GM23338 (cell line): ENCODE results near the gene LYZL2. TPM values are rescaled to one million over a fixed set of nuclear protein-coding genes. Genes with fewer than 3 reads are reported as not detected.
"Not testable (repeated sequence)": the region's sequence is repeated elsewhere in the genome, so short reads cannot be mapped to it uniquely, and the experiment has no call there.

ENCODE experiments used
- ATAC-seq: fragments of 200-7000 bp; cut with Tn5 transposase; 3 replicates; pipeline ENCODE4 v1.9.1; 2020
- DNase-seq: peaks from one replicate; pipeline ENCODE4 v3.0.0-alpha.2; 2015; ENCODE audit warnings: low spot score
- H2AFZ ChIP-seq: fragments of 200-600 bp; sonication (generic); 2 replicates; pipeline ENCODE4 v1.8.0; 2016; ENCODE audit warnings: antibody characterized with exemption, mild to moderate bottlenecking, moderate library complexity
- H3F3A ChIP-seq: fragments of 200-600 bp; sonication (generic); replicated peaks from 2 replicates; pipeline ENCODE4 v1.8.0; 2017; ENCODE audit warnings: antibody characterized with exemption, mixed run types, low read depth
- H3K27ac ChIP-seq: fragments of 200-600 bp; sonication (generic); 2 replicates; pipeline ENCODE4 v1.6.1; 2016; ENCODE audit warnings: low read depth
- H3K27me3 ChIP-seq: fragments of 200-600 bp; sonication (generic); 2 replicates; pipeline ENCODE4 v1.8.0; 2016; ENCODE audit warnings: mild to moderate bottlenecking, mixed run types, moderate library complexity; ENCODE audit not compliant: insufficient read depth
- H3K36me3 ChIP-seq: fragments of 200-600 bp; sonication (generic); 2 replicates; pipeline ENCODE4 v1.8.0; 2016; ENCODE audit warnings: mild to moderate bottlenecking; ENCODE audit not compliant: insufficient read depth
- H3K4me1 ChIP-seq: fragments of 200-600 bp; sonication (generic); 2 replicates; pipeline ENCODE4 v1.8.0; 2016; ENCODE audit warnings: mild to moderate bottlenecking, moderate library complexity; ENCODE audit not compliant: insufficient read depth
- H3K4me2 ChIP-seq: fragments of 200-600 bp; sonication (generic); 2 replicates; pipeline ENCODE4 v1.7.1; 2017; ENCODE audit warnings: mixed run types
- H3K4me3 ChIP-seq: fragments of 200-600 bp; sonication (generic); 2 replicates; pipeline ENCODE4 v1.6.1; 2016; ENCODE audit warnings: mixed run types
- H3K79me2 ChIP-seq: fragments of 200-600 bp; sonication (generic); replicated peaks from 2 replicates; pipeline ENCODE4 v1.8.0; 2017; ENCODE audit warnings: mild to moderate bottlenecking; ENCODE audit not compliant: insufficient read depth
- H3K9me2 ChIP-seq: fragments of 200-600 bp; sonication (generic); 2 replicates; pipeline ENCODE4 v1.8.0; 2017; ENCODE audit not compliant: insufficient read depth
- H4K20me1 ChIP-seq: fragments of 200-600 bp; sonication (generic); replicated peaks from 2 replicates; pipeline ENCODE4 v1.8.0; 2017; ENCODE audit warnings: mild to moderate bottlenecking; ENCODE audit not compliant: insufficient read depth
- H3K27ac Mint-ChIP-seq: 2 replicates; pipeline ENCODE4 v1.8.0; 2020; ENCODE audit warnings: inconsistent platforms, mild to moderate bottlenecking, moderate library complexity, mixed read lengths
- H3K27me3 Mint-ChIP-seq: 3 replicates; pipeline ENCODE4 v1.8.0; 2022; ENCODE audit warnings: low read depth, mild to moderate bottlenecking, moderate library complexity, mixed read lengths, inconsistent platforms; ENCODE audit not compliant: insufficient read depth, poor library complexity
- H3K36me3 Mint-ChIP-seq: 3 replicates; pipeline ENCODE4 v1.8.0; 2021; ENCODE audit warnings: low read depth, mild to moderate bottlenecking, inconsistent platforms, moderate library complexity, mixed read lengths
- H3K4me1 Mint-ChIP-seq: 3 replicates; pipeline ENCODE4 v1.8.0; 2020; ENCODE audit warnings: mild to moderate bottlenecking, inconsistent platforms, mixed read lengths
- H3K4me3 Mint-ChIP-seq: 3 replicates; pipeline ENCODE4 v1.8.0; 2021; ENCODE audit warnings: moderate library complexity, mild to moderate bottlenecking, inconsistent platforms, mixed read lengths
- H3K9me3 Mint-ChIP-seq: 3 replicates; pipeline ENCODE4 v1.8.0; 2020; ENCODE audit warnings: moderate library complexity, mild to moderate bottlenecking, inconsistent platforms, mixed read lengths
- ETS1 ChIP-seq: IDR thresholded peaks from 2 replicates; pipeline ENCODE4 v1.6.1; 2016; ENCODE audit warnings: antibody characterized with exemption
- EZH2phosphoT487 ChIP-seq: fragments of 200-600 bp; sonication (generic); IDR thresholded peaks from one replicate; pipeline ENCODE4 v1.8.1; 2018; ENCODE audit warnings: antibody characterized with exemption; ENCODE audit not compliant: unreplicated experiment
- JUNB ChIP-seq: IDR thresholded peaks from one replicate; pipeline ENCODE4 v1.6.1; 2016; ENCODE audit warnings: antibody characterized with exemption; ENCODE audit not compliant: unreplicated experiment
- NANOG ChIP-seq: IDR thresholded peaks from 2 replicates; pipeline ENCODE4 v1.6.1; 2016; ENCODE audit warnings: antibody characterized with exemption, borderline replicate concordance
- ZNF114 ChIP-seq: fragments of 250-450 bp; sonication (Bioruptor Pico); IDR thresholded peaks from 2 replicates; pipeline ENCODE4 v1.5.0; 2020; ENCODE audit warnings: mild to moderate bottlenecking, moderate library complexity
- ZNF331 ChIP-seq: fragments of 250-450 bp; sonication (Bioruptor Pico); IDR thresholded peaks from 2 replicates; pipeline ENCODE4 v1.5.0; 2020; ENCODE audit warnings: low read depth, mild to moderate bottlenecking, moderate library complexity
- ZNF462 ChIP-seq: fragments of 250-450 bp; sonication (Bioruptor Pico); IDR thresholded peaks from 2 replicates; pipeline ENCODE4 v1.5.0; 2020; ENCODE audit warnings: mild to moderate bottlenecking, moderate library complexity
- polyA plus RNA-seq: library from polyadenylated mRNA; unstranded; fragments of >200 nt; fragmentation: Nextera tagmentation; extraction: Ambion mirVana; gene quantifications from 2 replicates; pipeline ENCODE4 v1.2.1, GENCODE V29; 2016
- total RNA-seq: library from RNA; depleted of rRNA; stranded (reverse); fragments of >200 nt; shearing (Covaris generic); gene quantifications from 2 replicates; pipeline ENCODE4 v1.2.3, GENCODE V29; 2014
- TF ChIP-seq, protein P1 (sequence below): IDR thresholded peaks from one replicate; pipeline ENCODE4 v1.6.1; 2018; ENCODE audit warnings: antibody characterized with exemption; ENCODE audit not compliant: unreplicated experiment

LYZL2 gene
- total and polyA plus RNA-seq, 2 experiments from 2014 or later, result not detected

- TF ChIP-seq ZNF462, result no peak
Measured at GRCh38 chr10:30631188-30631587, 1.6 kb upstream of the LYZL2 start (continued).

DNA sequence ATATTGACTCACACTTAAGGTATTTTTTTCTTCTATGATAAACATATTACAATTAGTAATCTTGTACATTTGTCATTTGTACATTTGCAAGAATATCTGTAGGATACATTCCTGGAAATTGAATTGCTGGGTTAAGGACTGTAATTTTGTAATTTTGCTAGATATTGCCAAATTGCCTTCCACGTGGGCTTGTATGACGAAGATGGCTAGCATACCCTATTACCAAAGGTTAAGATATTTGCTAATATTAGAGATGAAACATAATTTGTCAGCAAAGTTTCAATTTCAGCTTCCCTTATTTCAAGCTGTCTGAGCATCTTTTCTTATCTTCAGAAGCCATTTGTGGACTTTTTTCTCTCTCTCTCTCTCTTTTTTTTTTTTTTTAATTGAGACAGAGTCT, 1.0 kb upstream of the LYZL2 start:
- H3K4me2 ChIP-seq, result no peak overlapping the region
- H4K20me1 ChIP-seq, result no peaks in the 10 kb centered on the region
- ATAC-seq (no peak), DNase-seq (no peak)
- no peaks in the 10 kb centered on the region for H3K36me3 Mint-ChIP-seq
- no peak overlapping the region for H3K4me3 ChIP-seq
- H3K27ac ChIP-seq, result no peak overlapping the region
- H3K4me3 Mint-ChIP-seq, result no peak overlapping the region
- H3K79me2 ChIP-seq, result no peaks in the 10 kb centered on the region
- H2AFZ ChIP-seq, result no peak overlapping the region
- no peaks in the 10 kb centered on the region; the same call in 2 of the 3 replicates for H3K9me3 Mint-ChIP-seq
- peaks cover 7% of the 10 kb centered on the region for H3K27me3 Mint-ChIP-seq
- no peak overlapping the region for H3K27ac Mint-ChIP-seq
- H3K4me1 Mint-ChIP-seq, result no peaks in the 10 kb centered on the region
- no peaks in the 10 kb centered on the region for H3F3A ChIP-seq
- H3K36me3 ChIP-seq, result no peaks in the 10 kb centered on the region
- H3K4me1 ChIP-seq, result no peaks in the 10 kb centered on the region
- no peaks in the 10 kb centered on the region for H3K9me2 ChIP-seq
- H3K27me3 ChIP-seq, result no peaks in the 10 kb centered on the region
- TF ChIP-seq ETS1 (no peak), NANOG (no peak), JUNB (no peak), ZNF331 (CRISPR knock-in tag) (no peak), ZNF114 (CRISPR knock-in tag) (no peak), EZH2phosphoT487 (no peak)
- TF ChIP-seq, protein P1, sequence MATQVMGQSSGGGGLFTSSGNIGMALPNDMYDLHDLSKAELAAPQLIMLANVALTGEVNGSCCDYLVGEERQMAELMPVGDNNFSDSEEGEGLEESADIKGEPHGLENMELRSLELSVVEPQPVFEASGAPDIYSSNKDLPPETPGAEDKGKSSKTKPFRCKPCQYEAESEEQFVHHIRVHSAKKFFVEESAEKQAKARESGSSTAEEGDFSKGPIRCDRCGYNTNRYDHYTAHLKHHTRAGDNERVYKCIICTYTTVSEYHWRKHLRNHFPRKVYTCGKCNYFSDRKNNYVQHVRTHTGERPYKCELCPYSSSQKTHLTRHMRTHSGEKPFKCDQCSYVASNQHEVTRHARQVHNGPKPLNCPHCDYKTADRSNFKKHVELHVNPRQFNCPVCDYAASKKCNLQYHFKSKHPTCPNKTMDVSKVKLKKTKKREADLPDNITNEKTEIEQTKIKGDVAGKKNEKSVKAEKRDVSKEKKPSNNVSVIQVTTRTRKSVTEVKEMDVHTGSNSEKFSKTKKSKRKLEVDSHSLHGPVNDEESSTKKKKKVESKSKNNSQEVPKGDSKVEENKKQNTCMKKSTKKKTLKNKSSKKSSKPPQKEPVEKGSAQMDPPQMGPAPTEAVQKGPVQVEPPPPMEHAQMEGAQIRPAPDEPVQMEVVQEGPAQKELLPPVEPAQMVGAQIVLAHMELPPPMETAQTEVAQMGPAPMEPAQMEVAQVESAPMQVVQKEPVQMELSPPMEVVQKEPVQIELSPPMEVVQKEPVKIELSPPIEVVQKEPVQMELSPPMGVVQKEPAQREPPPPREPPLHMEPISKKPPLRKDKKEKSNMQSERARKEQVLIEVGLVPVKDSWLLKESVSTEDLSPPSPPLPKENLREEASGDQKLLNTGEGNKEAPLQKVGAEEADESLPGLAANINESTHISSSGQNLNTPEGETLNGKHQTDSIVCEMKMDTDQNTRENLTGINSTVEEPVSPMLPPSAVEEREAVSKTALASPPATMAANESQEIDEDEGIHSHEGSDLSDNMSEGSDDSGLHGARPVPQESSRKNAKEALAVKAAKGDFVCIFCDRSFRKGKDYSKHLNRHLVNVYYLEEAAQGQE, result no peak

DNA sequence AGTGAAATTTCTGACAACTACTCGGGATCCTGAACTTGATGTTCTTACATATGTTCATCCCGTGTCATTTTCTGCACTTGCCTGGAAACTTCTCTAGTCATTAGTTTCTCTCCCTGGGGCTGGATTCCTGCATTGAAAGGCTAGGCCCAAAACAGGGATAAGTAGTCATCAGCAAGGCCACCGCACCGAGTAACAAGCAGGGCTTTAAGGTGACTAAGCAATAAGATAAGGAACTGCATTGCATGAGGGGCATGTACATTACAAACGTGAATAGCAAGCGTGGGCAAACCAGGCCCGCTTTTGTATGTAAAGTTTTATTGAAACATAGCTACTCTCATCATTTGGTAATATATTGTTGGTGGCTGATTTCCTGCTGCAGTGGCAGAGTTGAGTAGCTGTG, 977 bp downstream of the LYZL2 start:
- not testable (repeated sequence) for H3K4me3 ChIP-seq, H3K9me2 ChIP-seq, H3K36me3 Mint-ChIP-seq, H3K27ac ChIP-seq, H3F3A ChIP-seq, H3K4me2 ChIP-seq, H4K20me1 ChIP-seq, H3K4me1 ChIP-seq, H3K27me3 Mint-ChIP-seq, H2AFZ ChIP-seq, H3K9me3 Mint-ChIP-seq, DNase-seq, H3K4me3 Mint-ChIP-seq, H3K27me3 ChIP-seq, H3K4me1 Mint-ChIP-seq, H3K27ac Mint-ChIP-seq, H3K79me2 ChIP-seq, ATAC-seq, H3K36me3 ChIP-seq
